ENCODE data around the gene AKR1E2.

The AKR1E2 gene

GRCh38 chr10:4894335-4894734, 68.3 kb downstream of the AKR1E2 start:
- H3K4me3 ChIP-seq (ENCODE audit: low read depth, low read length): no peak overlapping the region
- no CpG with 5 or more reads among the region's 2 CpGs for WGBS (ENCODE audit: extremely low coverage, insufficient coverage, insufficient read length)

More at GRCh38 chr10:4894335-4894734, 68.3 kb downstream of the AKR1E2 start:
- no peak overlapping the region for H3K23ac ChIP-seq (ENCODE audit: low read length)
- no peak overlapping the region for H4K8ac ChIP-seq (ENCODE audit: low read depth, low read length)
- no peak overlapping the region for H3K18ac ChIP-seq (ENCODE audit: low read length)
- no peak overlapping the region for H4K91ac ChIP-seq (ENCODE audit: low read depth, low read length)
- no peak overlapping the region for H3K4me2 ChIP-seq (ENCODE audit: low read length)
- no peak overlapping the region for H2AK5ac ChIP-seq (ENCODE audit: low read length)
- H3K4ac ChIP-seq (ENCODE audit: low read depth, low read length): no peak overlapping the region
- H3K36me3 ChIP-seq (ENCODE audit: control insufficient read depth in 1 of 2, insufficient read depth in 2 of 2, low read length in 2 of 2): no peaks in the 10 kb centered on the region
- no peak overlapping the region for H2BK12ac ChIP-seq (ENCODE audit: low read length)
- no peak for DNase-seq
- H3K9ac ChIP-seq (ENCODE audit: low read length): no peak overlapping the region
- H4K12ac ChIP-seq (ENCODE audit: low read depth, low read length): no peak overlapping the region
- no peaks in the 10 kb centered on the region for H3K79me2 ChIP-seq (ENCODE audit: control insufficient read depth, insufficient read depth, low read length, poor library complexity)
- no peaks in the 10 kb centered on the region for H3K27me3 ChIP-seq (ENCODE audit: insufficient read depth, low read length)
- no peak overlapping the region for H3K14ac ChIP-seq (ENCODE audit: low read length)
- H3K4me1 ChIP-seq (ENCODE audit: control insufficient read depth in 1 of 2, insufficient read depth in 2 of 2, low read length in 2 of 2): no peaks in the 10 kb centered on the region
- H2AFZ ChIP-seq (ENCODE audit: insufficient read depth, low read length, poor library complexity): no peak overlapping the region
- H2BK5ac ChIP-seq (ENCODE audit: low read depth, low read length, poor library complexity): no peak overlapping the region
- no peak overlapping the region for H2BK120ac ChIP-seq (ENCODE audit: insufficient read depth, low read length, poor library complexity)
- no peaks in the 10 kb centered on the region for H3K9me3 ChIP-seq (ENCODE audit: insufficient read depth, low read depth, low read length)
- H3K79me1 ChIP-seq (ENCODE audit: low read length): no peaks in the 10 kb centered on the region
- H3K27ac ChIP-seq (ENCODE audit: low read depth, low read length): no peak overlapping the region

Data from trophoblast cell (in vitro differentiated cells and primary cell).